GM21390 (cell line): ENCODE measurements around the gene CEP70.
"Not testable (repeated sequence)": the region's sequence is repeated elsewhere in the genome, so short reads cannot be mapped to it uniquely, and the experiment has no call there.

Experiments used
- ATAC-seq: cut with Tn5 transposase; IDR thresholded peaks from one replicate; pipeline ENCODE4 v1.9.1; 2021; ENCODE audit not compliant: unreplicated experiment

The CEP70 gene

DNA sequence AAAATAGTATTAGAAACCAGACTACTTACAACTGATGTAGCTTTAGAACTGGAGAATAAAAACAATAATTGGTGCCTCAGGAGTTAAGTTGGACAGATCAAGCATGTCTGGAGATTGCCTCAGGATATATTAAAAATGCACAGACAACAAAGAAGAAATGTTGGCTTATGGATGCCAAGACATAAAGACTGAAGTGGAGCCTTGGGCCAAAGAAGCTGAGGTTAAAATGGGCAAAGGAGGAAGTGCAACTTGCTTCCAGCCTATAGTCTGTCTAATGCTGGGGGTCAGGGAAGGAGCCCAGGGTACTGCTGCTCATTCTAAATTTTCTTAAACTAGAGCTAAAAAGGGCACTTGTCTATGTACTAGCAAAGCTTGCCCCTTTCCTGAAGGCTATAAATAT is 82.1 kb downstream of the CEP70 start:
- no peak for ATAC-seq

DNA sequence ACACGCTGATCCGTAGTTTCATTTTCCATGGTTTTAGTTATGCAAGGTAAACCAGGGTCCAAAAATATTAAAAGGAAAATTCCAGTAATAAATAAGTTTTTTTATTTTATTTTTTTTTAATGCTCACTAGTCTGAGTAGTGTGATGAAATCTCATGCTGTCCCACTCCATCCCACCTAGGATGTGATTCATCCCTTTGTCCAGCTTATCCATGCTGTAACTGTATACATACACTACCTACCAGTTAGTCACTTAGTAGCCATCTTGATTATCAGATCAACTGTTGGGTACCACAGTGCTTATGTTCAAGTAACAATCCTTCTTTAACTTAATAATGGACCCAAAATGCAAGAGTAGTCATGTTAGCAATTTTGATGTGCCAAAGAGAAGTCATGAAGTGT is 84.5 kb downstream of the CEP70 start:
- ATAC-seq = no peak

DNA sequence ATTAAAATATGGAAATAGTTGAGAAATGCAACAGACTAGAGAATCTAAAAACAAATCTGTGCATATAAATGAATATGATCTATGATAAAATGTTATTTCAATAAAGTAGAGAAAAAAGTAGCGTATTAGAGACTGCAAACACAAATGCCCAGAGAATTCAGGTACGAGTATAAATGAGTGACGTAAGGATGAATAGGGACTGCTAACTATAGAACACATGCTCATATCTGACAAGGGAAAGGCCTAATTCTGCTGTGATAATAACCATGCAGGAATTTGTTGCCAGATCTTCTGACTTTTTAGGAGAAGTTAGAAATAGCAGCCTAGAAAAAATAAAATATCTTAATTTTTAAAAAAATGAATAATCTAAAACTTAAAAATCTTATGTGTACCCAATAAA is 86.5 kb downstream of the CEP70 start:
- no peak for ATAC-seq

DNA sequence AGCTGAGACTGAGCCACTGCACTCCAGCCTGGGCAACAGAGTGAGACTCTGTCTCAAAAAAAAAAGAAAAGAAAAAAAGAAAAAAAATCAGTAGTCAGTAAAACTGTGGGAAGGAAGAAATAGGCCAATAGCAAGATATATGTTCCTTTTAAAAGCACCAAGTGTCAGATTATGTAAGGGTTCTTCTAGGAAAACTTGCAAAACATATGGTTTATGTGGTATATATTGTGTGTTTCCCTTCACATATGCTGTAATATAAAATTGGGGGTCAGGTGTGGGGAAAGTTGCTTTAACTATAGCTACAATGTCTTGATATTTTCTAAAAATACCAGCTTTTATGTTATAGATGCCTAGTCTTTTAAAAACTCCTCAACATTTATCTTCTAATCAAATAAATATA is 95.1 kb downstream of the CEP70 start:
- ATAC-seq = no peak

DNA sequence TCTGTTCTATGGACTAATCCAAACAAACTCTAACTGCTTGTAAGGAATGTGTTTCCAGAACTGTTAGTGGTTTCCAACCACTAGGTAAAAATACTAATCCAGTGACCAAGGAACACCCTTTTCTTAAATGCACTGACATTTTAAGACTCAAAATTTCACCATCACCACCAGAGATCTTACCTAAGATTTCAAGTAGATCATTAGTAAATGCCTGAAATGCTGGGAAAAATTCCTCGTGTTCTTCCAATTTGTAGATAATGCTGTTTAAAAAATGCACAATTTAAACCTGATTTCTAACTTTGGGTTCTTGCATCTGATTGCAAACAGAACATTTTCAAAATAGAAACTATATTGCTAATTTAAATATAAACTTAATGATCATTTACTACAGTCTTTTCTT is 96.2 kb downstream of the CEP70 start:
- ATAC-seq = no peak

DNA sequence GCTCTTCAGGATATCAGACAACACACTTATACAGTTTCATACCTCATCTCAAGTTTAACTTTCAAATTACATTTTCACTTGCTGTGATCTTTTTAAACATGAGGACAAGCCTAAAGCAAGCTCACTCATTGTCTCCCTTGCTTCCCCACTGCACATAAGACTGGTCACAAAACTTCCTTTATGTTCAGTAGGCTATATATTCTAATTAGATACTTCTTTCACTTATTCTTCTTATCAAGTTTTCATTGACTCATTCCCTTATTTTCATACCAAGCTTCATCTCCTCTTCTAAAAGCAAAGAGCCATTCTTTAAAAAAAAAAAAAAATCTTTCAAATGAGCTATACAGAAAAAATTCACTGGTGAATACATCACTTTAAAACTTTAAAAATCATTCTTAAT is 97.0 kb downstream of the CEP70 start:
- ATAC-seq = no peak

DNA sequence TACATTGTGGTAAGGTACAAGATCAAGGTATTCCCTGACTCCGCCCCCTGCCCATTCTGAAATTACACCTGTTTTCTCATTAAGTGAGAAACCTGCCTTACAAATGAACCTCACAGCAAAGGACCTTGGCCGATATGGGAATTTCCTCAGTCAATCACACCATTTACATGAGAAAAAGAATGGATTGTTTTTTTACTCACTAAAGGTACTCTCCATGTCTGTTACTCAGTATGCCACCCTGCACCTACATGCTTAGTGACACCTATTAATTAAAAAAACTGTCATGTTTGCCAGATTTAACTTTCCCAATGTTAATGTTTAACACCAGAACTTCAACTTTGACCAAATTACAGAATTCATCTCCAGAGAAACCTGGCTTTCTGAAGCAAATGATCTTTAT is 97.6 kb downstream of the CEP70 start:
- no peak for ATAC-seq

DNA sequence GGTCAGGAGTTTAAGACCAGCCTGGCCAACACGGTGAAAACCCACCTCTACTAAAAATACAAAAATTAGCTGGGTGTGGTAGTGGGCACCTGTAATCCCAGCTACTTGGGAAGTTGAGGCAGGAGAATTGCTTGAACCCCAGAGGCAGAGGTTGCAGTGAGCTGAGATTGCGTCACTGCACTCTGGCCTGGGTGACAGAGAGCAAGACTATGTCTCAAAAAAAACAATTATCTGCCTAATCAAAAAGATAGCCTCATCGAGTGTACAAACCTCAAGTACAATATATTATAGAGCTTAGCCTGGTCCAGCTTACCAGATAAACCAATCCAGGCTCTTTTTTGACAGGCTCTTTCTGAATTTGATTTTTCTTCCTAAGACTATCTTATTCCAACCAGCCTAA is 98.4 kb downstream of the CEP70 start:
- not testable (repeated sequence) for ATAC-seq

DNA sequence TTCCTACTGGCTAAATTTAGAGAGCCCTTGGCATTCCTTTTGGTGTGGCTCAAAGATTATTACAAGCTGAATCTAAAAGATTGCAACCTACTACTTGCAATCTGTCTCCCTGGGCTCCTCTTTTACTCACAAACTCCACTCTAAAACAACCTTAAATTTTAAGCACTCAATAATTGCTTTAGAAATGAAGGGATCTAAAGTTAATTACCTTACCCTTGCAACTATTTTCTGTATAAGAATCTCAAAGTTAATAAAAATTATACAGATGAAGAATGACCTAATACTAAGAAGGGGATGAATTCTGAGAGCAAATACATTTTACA is 99.5 kb downstream of the CEP70 start:
- no peak for ATAC-seq

DNA sequence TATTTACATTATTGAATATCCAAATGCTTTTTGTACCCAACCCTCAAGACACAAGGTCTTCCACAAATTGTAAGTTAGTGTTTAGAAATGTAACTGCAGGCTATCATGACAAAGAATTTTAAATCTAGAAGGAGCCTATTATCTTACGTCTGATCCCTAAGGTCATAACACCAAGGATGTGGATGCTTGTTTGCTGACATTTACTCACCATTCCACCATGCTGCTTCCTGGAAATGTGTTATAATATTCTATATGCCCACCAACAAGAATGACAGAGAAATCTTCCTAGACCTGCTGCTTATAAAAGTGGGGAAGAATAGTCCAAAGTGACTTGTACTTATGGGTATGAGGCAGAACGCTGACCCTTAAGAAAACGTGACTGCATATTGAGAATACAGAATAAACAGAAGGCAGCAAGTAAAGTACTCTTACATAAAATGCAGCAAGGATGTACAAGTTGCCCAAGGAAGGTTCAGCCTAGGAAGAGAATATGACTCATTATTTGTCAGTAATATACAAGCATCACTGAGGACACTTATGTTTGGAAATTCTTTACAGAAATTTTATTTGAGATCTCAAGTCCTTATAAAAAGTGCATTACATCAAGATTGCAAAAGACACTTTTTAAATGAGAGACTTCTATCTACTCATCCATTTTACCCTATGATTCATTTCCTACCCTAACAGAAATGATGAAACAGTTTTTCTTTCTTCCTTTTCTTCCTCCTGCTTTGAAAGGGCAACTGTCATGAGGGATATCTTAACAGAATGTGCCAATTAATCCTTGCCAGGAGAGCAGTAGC is 100.1 kb downstream of the CEP70 start:
- ATAC-seq = no peak

DNA sequence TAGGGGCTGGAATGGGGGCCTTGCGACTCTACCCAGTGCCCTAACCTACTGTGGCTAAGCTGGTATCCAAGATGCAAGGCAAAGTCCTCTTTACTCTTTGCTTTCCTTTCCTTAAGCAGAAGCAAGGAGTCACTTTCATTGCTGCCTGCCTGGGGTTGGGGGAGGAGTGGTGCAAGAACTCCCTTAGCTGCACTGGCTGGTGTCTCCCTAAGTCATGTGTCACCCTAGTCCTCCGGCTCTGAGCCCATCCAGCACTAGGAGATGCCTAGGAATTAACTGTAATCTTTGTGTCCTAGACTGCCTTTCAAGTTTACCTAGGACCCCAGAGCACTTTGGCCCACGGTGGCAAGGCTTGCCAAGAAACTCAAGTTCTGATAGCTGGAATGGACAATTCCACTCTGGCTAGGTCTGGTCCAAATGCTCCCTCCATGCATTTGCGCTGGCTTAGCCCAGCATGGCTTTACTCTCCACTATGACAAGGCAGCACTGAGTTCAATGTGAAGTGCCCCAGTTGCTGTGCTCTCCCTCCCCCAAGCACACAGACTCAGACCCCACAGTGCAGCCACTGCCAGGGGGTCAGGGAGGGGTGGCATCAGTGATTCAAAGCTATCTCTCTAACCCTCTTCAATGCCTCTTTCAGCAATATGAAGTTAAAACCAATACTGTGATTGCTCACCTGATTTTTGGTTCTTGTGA is 100.9 kb downstream of the CEP70 start:
- ATAC-seq = no peak

DNA sequence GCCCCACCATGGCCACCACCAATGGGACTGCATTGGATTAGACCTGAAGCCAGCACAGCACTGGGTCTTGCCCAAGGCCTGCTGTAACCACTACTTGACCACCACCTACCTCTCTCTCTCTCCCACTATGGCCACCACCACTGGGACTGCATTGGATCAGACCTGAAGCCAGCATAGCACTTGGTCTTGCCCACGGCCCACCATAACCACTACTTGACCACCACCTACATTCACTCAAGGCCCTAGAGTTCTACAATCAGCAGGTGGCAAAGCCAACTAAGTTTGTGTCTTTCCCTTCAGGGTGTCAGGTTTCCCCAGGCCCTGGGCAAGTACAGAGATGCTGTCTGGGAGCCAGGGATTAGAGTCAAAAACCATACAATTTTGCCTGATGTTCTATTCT is 102.1 kb downstream of the CEP70 start:
- no peak for ATAC-seq

DNA sequence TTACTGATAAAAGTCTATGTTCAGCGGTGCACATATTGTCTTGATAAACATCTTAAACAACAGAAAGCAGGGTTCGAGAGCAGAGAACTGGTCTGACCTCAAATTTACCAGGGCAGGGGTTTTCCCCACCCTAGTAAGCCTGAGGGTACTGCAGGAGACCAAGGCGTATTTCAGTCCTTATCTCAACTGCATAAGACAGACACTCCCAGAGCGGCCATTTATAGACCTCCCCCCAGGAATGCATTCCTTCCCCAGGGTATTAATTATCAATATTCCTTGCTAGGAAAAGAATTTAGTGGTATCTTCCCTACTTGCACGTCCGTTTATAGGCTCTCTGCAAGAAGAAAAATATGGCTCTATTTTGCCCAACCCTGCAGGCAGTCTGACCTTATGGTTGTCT is 107.5 kb downstream of the CEP70 start:
- not testable (repeated sequence) for ATAC-seq

DNA sequence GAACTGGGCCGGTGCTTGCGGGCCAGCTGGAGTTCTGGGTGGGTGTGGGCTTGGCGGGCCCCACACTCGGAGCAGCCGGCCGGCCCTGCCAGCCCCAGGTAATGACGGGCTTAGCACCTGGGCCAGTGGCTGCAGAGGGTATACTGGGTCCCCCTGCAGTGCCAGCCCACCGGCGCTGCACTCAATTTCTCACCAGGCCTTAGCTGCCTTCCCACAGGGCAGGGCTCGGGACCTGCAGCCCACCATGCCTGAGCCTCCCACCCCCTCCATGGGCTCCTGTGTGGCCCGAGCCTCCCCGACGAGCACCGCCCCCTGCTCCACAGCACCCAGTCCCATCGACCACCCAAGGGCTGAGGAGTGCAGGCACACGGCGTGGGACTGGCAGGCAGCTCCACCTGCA is 109.4 kb downstream of the CEP70 start:
- not testable (repeated sequence) for ATAC-seq

DNA sequence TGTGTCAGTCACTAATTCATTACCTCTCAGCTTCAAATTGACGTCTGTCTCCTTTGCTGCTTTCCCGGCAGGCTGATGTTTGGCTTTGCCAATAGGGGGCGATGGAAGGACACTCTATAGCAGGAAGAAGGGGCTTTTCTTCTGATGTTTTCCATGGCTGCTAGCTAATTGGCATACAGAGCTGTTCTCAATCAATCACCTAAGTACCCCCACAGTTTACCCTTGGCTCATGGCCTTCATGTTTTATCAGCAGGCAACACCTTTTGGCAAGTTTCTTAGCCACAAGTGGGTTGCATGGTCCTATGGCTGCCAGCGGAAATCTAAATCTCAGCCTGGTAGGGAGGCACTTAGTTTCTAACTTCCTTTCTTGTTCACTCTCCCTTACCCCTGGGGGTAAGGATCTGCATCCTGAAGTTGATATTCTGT is 114.6 kb downstream of the CEP70 start:
- ATAC-seq = no peak

DNA sequence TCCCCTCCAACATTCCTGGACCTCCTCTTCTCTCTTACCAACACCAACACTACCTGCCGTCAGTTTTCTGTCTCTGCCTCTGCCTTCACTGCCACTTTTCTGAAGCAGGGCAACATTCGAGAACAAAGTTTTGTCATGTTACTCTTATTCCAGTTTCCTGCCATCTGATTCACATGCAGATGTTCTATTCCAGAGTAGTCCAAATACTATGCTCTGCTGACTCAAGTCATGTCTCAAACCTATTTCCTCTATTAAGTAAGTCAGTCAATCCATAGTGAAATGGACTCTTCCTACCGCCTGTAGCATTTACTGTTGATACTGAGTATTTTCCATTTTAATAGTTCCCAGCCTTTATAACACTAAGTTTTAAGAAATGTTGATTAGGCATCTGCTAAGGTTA is 116.3 kb downstream of the CEP70 start:
- ATAC-seq = no peak

DNA sequence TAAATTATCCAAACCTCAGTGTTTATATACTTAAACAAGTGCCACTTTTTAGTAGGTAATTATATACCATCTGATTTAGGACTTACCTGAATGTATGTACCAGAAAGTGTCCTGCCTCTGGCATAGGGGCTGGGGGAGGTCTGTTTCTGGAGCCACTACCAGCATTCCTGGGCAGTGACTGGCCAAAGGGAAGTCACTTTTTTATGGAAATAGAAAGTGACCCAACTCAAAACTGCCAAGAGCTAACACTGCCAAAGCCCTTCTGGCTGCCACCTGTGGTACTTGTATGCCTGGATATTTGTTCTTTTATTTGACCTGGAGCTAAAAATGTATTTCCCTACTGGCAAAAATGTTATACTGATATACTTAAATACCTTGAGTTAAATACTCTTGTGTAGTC is 116.9 kb downstream of the CEP70 start:
- ATAC-seq = no peak

DNA sequence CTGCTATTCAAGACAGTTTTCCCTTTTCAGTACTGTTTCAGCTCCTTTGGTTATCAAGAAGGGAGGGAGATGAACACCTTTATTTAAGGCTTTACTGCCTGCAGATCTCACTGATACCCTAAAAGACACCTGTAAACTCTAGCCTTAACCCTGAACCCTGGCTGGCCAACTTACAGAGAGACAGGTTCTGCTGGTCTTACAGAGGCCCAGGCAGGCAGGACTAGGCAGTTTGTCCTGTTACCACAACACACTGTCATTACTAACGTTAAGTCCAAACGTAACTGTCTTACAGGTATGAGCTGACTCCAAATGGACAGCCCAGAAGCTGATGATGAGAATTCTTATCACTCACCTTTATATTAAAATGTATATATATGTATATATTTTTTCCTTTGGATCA is 117.5 kb downstream of the CEP70 start:
- ATAC-seq = no peak

DNA sequence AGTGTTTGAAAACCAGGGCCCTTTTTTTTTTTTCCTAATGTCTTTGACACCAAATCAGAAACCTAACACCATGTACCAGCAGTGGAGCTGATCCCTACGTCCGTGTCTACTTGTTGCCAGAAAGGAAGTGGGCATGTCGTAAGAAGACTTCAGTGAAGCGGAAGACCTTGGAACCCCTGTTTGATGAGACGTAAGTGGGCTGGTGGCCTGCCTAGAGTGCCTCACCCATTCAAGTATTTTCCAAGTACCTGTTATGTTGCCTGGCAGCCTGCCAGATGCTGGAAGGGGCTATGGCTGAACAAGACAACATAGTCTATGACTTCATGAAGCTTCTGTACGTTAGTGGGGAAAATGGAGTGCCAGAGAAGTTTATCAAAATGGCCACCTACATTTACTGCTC is 119.9 kb downstream of the CEP70 start:
- ATAC-seq = no peak

DNA sequence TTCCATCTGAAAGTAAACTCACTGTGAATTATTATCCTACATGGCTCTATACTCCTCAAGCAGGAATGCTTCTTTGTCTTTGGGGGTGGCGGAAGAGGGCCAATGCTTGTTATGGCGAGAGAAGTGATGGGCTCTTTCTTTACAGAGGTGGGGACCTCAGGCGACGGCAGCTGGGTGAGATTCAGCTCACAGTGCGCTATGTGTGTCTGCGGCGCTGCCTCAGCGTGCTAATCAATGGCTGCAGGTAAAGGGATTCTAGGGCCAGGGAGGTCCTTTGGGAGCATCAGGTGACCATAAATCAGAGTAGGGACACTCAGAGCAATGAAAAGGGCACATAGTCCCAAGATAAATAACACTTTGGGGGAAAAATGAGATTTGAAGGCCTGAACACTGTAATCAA is 120.7 kb downstream of the CEP70 start:
- ATAC-seq = no peak

DNA sequence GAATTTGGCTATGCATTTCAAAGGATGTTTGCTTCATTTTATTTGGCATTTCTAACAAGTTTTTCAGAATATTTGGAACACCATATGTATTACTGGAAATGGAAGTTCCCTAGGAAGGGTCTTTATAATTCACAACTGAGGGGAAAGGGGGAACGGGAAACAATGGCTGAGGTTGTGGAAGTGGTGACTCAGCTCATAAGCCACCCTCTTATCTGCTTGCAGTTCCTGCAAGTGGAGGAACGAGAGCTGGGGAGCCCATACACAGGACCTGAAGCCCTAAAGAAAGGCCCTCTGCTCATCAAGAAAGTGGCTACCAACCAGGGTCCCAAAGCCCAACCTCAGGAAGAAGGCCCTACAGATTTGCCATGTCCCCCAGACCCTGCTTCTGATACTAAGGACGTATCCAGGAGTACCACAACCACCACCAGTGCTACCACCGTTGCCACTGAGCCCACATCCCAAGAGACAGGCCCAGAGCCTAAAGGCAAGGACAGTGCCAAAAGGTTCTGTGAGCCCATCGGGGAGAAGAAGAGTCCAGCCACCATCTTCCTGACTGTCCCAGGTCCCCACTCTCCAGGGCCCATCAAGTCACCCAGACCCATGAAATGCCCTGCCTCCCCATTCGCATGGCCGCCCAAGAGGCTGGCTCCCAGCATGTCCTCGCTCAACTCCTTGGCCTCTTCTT is 121.8 kb downstream of the CEP70 start:
- no peak for ATAC-seq

DNA sequence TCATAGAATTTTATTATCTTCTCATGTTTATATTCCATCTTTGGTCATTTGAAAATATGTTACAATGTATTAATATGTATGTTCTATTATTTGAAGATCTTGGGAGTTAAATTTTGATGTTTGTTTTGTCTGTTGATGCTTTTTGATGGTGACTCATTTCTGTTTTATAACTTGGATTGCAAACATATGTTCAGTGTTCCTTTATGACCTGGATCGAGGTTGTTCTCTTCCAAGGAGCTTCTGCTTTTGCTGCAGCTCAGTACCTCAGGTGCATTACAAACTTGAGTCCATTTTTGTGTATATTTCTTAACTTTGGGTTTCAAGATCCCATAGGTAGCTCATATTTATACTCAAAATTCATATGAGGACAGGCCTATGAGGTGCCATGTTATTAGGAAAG is 122.6 kb downstream of the CEP70 start:
- no peak for ATAC-seq
